Esophagus squamous epithelium (tissue), 5 donors: ENCODE measurements around the gene TRABD2A. TPM values are rescaled to one million over a fixed set of nuclear protein-coding genes. Genes with fewer than 3 reads are reported as not detected.
"Not testable (repeated sequence)": the region's sequence is repeated elsewhere in the genome, so short reads cannot be mapped to it uniquely, and the experiment has no call there.

ENCODE experiments used
- DNase-seq: peaks from one replicate; lab custom pipeline; 2025; lab: John Stamatoyannopoulos, UW
- H3K27ac ChIP-seq, 4 donors: fragments of 200-600 bp; sonication (generic); one replicate each; pipeline ENCODE4 v1.5.1; 2016 to 2019; ENCODE audit warnings: mild to moderate bottlenecking in 1 of 4
- H3K27me3 ChIP-seq, 4 donors: fragments of 200-600 bp; sonication (generic); 1 replicate in 3 of 4; 2 replicates in 1 of 4; pipeline versions ENCODE4 v1.5.1 to v1.6.0; 2017 to 2021; ENCODE audit warnings: antibody characterized with exemption in 1 of 4
- H3K36me3 ChIP-seq, 3 donors: fragments of 200-600 bp; sonication (generic); one replicate each; pipeline ENCODE4 v1.5.1; 2016 to 2019
- H3K4me1 ChIP-seq, 3 donors: fragments of 200-600 bp; sonication (generic); one replicate each; pipeline ENCODE4 v1.5.1; 2017 to 2019
- H3K4me3 ChIP-seq, 4 donors: fragments of 200-600 bp; sonication (generic); 1 replicate in 3 of 4; 2 replicates in 1 of 4; pipeline ENCODE4 v1.5.1; 2016 to 2019; ENCODE audit warnings: mild to moderate bottlenecking in 2 of 4, moderate library complexity in 1 of 4
- H3K9me3 ChIP-seq, 3 donors: fragments of 200-600 bp; sonication (generic); one replicate each; pipeline ENCODE4 v1.5.1; 2016 to 2019
- CTCF ChIP-seq, 6 experiments: fragments of 450-650 bp in 4 of 6; fragments of 200-600 bp in 2 of 6; sonication (generic) in 2 of 6; IDR thresholded peaks; one replicate each; pipeline ENCODE4 v1.5.1; 2016 to 2019; ENCODE audit warnings: antibody characterized with exemption in 6 of 6, mild to moderate bottlenecking in 4 of 6, moderate library complexity in 4 of 6
- POLR2A ChIP-seq, 4 donors: fragments of 450-650 bp; IDR thresholded peaks; one replicate each; pipeline ENCODE4 v1.6.1; 2017; ENCODE audit warnings: antibody characterized with exemption in 4 of 4, mild to moderate bottlenecking in 4 of 4, moderate library complexity in 3 of 4
- WGBS, 2 donors: methylation state at CpG; one replicate each; pipeline ENCODE4 v1.1.5; 2018; 5-methylcytosine and 5-hydroxymethylcytosine counted together
- intact Hi-C: fragments of 100-400 bp; cut with DNase I; formaldehyde crosslinking; loops from one replicate; pipeline ENCODE4 v1.15.0; 2022
- total RNA-seq, 4 donors: library from RNA; depleted of rRNA; stranded (reverse); fragments of >200 nt; gene quantifications; one replicate each; pipeline ENCODE4 v1.1.0, GENCODE V29; 2016
- donor health status: DM: yes; HTN: yes; CAD: no.

The TRABD2A gene
- total RNA-seq, 4 donors from 2014 or later = 0.53 to 1.8 (median 0.76) TPM; not detected in 1

- TF ChIP-seq POLR2A (IDR thresholded peaks at IDR 0.05) (no peak), CTCF (IDR thresholded peaks at IDR 0.05) (no peak)
- Histone ChIP-seq H3K27ac (no peak overlapping the region), H3K36me3 (no peaks in the 10 kb centered on the region), H3K4me1 (peaks cover 0 to 8% (median 6%) of the 10 kb centered on the region in 3 donors), H3K27me3 (peaks cover 0 to 30% (median 4%) of the 10 kb centered on the region in 4 donors), H3K9me3 (no peaks in the 10 kb centered on the region), H3K4me3 (no peak overlapping the region)
- intact Hi-C loops = no loop called here
- 53 to 66% methylated on average over 4 of the region's 4 CpGs for WGBS, 2 donors
- no peak for DNase-seq
These were observed 5.7 kb downstream of the TRABD2A start for GRCh38 chr2:84875213-84875560.

- no peak overlapping the region for H3K4me3 ChIP-seq
- intact Hi-C loops = no loop called here
- WGBS, 2 donors = 74 to 79% methylated on average over 5 to 7 of the region's 7 CpGs
- H3K27ac ChIP-seq = no peak overlapping the region
- H3K9me3 ChIP-seq = no peaks in the 10 kb centered on the region
- TF ChIP-seq CTCF (IDR thresholded peaks at IDR 0.05) = no peak
- TF ChIP-seq POLR2A (IDR thresholded peaks at IDR 0.05) = no peak
- H3K36me3 ChIP-seq = no peaks in the 10 kb centered on the region
- DNase-seq = no peak
- H3K27me3 ChIP-seq = peaks cover 0 to 24% (median 1%) of the 10 kb centered on the region in 4 donors
- peaks cover 0 to 2% (median 2%) of the 10 kb centered on the region in 3 donors for H3K4me1 ChIP-seq
These were observed 6.3 kb downstream of the TRABD2A start for GRCh38 chr2:84874381-84875212.

GRCh38 chr2:84873350-84873749 is 7.5 kb downstream of the TRABD2A start:
- intact Hi-C loops = no loop called here
- Histone ChIP-seq H3K27ac (no peak overlapping the region), H3K4me1 (no peaks in the 10 kb centered on the region), H3K27me3 (peaks cover 0 to 12% (median 0%) of the 10 kb centered on the region in 4 donors), H3K4me3 (no peak overlapping the region), H3K36me3 (no peaks in the 10 kb centered on the region), H3K9me3 (no peaks in the 10 kb centered on the region)
- TF ChIP-seq POLR2A (IDR thresholded peaks at IDR 0.05) (no peak), CTCF (IDR thresholded peaks at IDR 0.05) (no peak)
- no peak for DNase-seq
- 77 to 82% methylated on average over 5 of the region's 5 CpGs for WGBS, 2 donors

GRCh38 chr2:84872691-84873090 is 8.2 kb downstream of the TRABD2A start:
- H3K4me3 ChIP-seq, H3K36me3 ChIP-seq, H3K27me3 ChIP-seq, DNase-seq, H3K9me3 ChIP-seq, H3K4me1 ChIP-seq, H3K27ac ChIP-seq, intact Hi-C loops: not testable (repeated sequence)
- whole genome bisulfite sequencing, 2 donors = 91 to 96% methylated on average over 8 to 9 of the region's 9 CpGs

- Histone ChIP-seq H3K27me3 (peaks cover 0 to 4% (median 0%) of the 10 kb centered on the region in 4 donors), H3K9me3 (no peaks in the 10 kb centered on the region), H3K4me1 (no peaks in the 10 kb centered on the region), H3K36me3 (no peaks in the 10 kb centered on the region), H3K4me3 (no peak overlapping the region), H3K27ac (no peak overlapping the region)
- TF ChIP-seq POLR2A (IDR thresholded peaks at IDR 0.05) (no peak), CTCF (IDR thresholded peaks at IDR 0.05) (no peak)
- DNase-seq = no peak
- intact Hi-C loops = no loop called here
- WGBS, 2 donors = 78 to 87% methylated on average over 3 to 8 of the region's 11 CpGs
These were observed 10.6 kb downstream of the TRABD2A start for GRCh38 chr2:84870306-84870705.

- intact Hi-C loops, H3K27me3 ChIP-seq, H3K9me3 ChIP-seq, H3K36me3 ChIP-seq, H3K4me3 ChIP-seq, DNase-seq, H3K27ac ChIP-seq, H3K4me1 ChIP-seq: not testable (repeated sequence)
- WGBS, 2 donors = 99 to 100% methylated on average over 4 of the region's 4 CpGs
These were observed 12.6 kb downstream of the TRABD2A start for GRCh38 chr2:84868327-84868726.
